ENCODE results near the gene CHST15. TPM values are rescaled to one million over a fixed set of nuclear protein-coding genes. Genes with fewer than 3 reads are reported as not detected.

CHST15 gene
- total RNA-seq, 1 donor, result 16.4 TPM

GRCh38 chr10:124007102-124007772 lies 86.2 kb downstream of the CHST15 start:
- no peak for DNase-seq (ENCODE audit: low read depth)
- TF ChIP-seq CTCF (IDR thresholded peaks at IDR 0.05; ENCODE audit: insufficient read depth, low read depth, low read length), result no peak
- no peak overlapping the region for H3K4me3 ChIP-seq (ENCODE audit: low read depth, low read length)

GRCh38 chr10:124006526-124006925 lies 86.9 kb downstream of the CHST15 start:
- DNase-seq (ENCODE audit: low read depth), result no peak
- TF ChIP-seq CTCF (IDR thresholded peaks at IDR 0.05; ENCODE audit: insufficient read depth, low read depth, low read length), result no peak
- no peak overlapping the region for H3K4me3 ChIP-seq (ENCODE audit: low read depth, low read length)

- DNase-seq (ENCODE audit: low read depth), result peak; percentile 5
- TF ChIP-seq CTCF (IDR thresholded peaks at IDR 0.05; ENCODE audit: insufficient read depth, low read depth, low read length), result no peak
Observed at GRCh38 chr10:124005991-124006392, 87.4 kb downstream of the CHST15 start.

GRCh38 chr10:124005091-124005490 lies 88.3 kb downstream of the CHST15 start:
- TF ChIP-seq CTCF (IDR thresholded peaks at IDR 0.05; ENCODE audit: insufficient read depth, low read depth, low read length), result no peak
- H3K4me3 ChIP-seq (ENCODE audit: low read depth, low read length), result no peak overlapping the region
- DNase-seq (ENCODE audit: low read depth), result no peak

More at GRCh38 chr10:124005991-124006392, 87.4 kb downstream of the CHST15 start:
- no peak overlapping the region for H3K4me3 ChIP-seq (ENCODE audit: low read depth, low read length)

- no peak for TF ChIP-seq CTCF (IDR thresholded peaks at IDR 0.05; ENCODE audit: insufficient read depth, low read depth, low read length)
- DNase-seq (ENCODE audit: low read depth), result no peak
- no peak overlapping the region for H3K4me3 ChIP-seq (ENCODE audit: low read depth, low read length)
Observed at GRCh38 chr10:124004663-124005004, 88.8 kb downstream of the CHST15 start.

- no peak overlapping the region for H3K4me3 ChIP-seq (ENCODE audit: low read depth, low read length)
- no peak for DNase-seq (ENCODE audit: low read depth)
- no peak for TF ChIP-seq CTCF (IDR thresholded peaks at IDR 0.05; ENCODE audit: insufficient read depth, low read depth, low read length)
Observed at GRCh38 chr10:124003871-124004662, 89.3 kb downstream of the CHST15 start.
